AG09319 (cell line): Measurements from ENCODE around the gene CDH4.

Source experiments
- DNase-seq: peaks from one replicate; pipeline ENCODE4 v3.0.0-alpha.2; 2010; ENCODE audit warnings: low read depth; ENCODE audit errors: extremely low read depth
- CTCF ChIP-seq: IDR thresholded peaks from 2 replicates; pipeline ENCODE4 v1.5.1; 2011; ENCODE audit warnings: low read depth, mild to moderate bottlenecking, inconsistent platforms, low read length, moderate library complexity

The CDH4 gene

GRCh38 chr20:61690150-61690549 lies 438.1 kb downstream of the CDH4 start:
- no peak for DNase-seq
- TF ChIP-seq CTCF, result no peak

GRCh38 chr20:61690993-61691838 lies 439.2 kb downstream of the CDH4 start:
- TF ChIP-seq CTCF, result no peak

GRCh38 chr20:61691978-61692377 lies 439.9 kb downstream of the CDH4 start:
- no peak for TF ChIP-seq CTCF
- no peak for DNase-seq

More at GRCh38 chr20:61690993-61691838, 439.2 kb downstream of the CDH4 start:
- DNase-seq, result no peak

GRCh38 chr20:61692479-61692878 lies 440.4 kb downstream of the CDH4 start:
- TF ChIP-seq CTCF, result no peak
- no peak for DNase-seq

- no peak for DNase-seq
- no peak for TF ChIP-seq CTCF
These were observed 441.1 kb downstream of the CDH4 start for GRCh38 chr20:61693055-61693600.

GRCh38 chr20:61694682-61695081 lies 442.6 kb downstream of the CDH4 start:
- TF ChIP-seq CTCF, result no peak
- no peak for DNase-seq

- no peak for DNase-seq
- no peak for TF ChIP-seq CTCF
These were observed 443.7 kb downstream of the CDH4 start for GRCh38 chr20:61695741-61696140.
